ENCODE measurements around the gene CA11. TPM values are rescaled to one million over a fixed set of nuclear protein-coding genes. Genes with fewer than 3 reads are reported as not detected.
"Not testable (repeated sequence)": the region's sequence is repeated elsewhere in the genome, so short reads cannot be mapped to it uniquely, and the experiment has no call there.

The CA11 gene
- total RNA-seq, 8 experiments from 2014 or later, result 18.4 to 62.1 (median 32.0) TPM

- Histone ChIP-seq H3K4me3 (peak within 1 kb of the TSS; percentile 45 to 68 (median 59)), H3K27ac (peak within 1 kb of the TSS; percentile 93 to 95), H3K4me1 (replicated peaks in 1 of 2) (peaks cover 27 to 28% of the 10 kb centered on the region in 2 donors)
- in situ Hi-C loops (cut with MboI; ENCODE audit: low pct_unique_long_range_greater_than_20kb in 2 of 9, low sequenced_read_pairs in 9 of 9, unreplicated experiment in 9 of 9), result loop anchor here in 1 of 9 experiments (25.0 kb wide), 1 partner anchor 325 kb away; the partner anchor contains the start of genes BAX and FTL
- peak; percentile 3 to 12 (median 5) for ATAC-seq (replicated peaks in 6 of 8)
- 0% methylated on average over 1 to 9 of the region's 40 CpGs; no CpG with 5 or more reads in 6 of the 10 experiments for WGBS, 10 experiments
Measured at GRCh38 chr19:48636859-48637448, 9.0 kb downstream of the CA11 start, which contains the start of gene DBP. TSS of gene DBP (minus strand) at chr19:48637379. CDS start at chr19:48636994, 385 bp downstream.

GRCh38 chr19:48635966-48636858 is 9.8 kb downstream of the CA11 start:
- Histone ChIP-seq H3K4me3 (peak overlapping the region; percentile 45 to 68 (median 59)), H3K27ac (peak overlapping the region; percentile 52 to 64), H3K4me1 (replicated peaks in 1 of 2) (peaks cover 34 to 35% of the 10 kb centered on the region in 2 donors)
- in situ Hi-C loops (cut with MboI; ENCODE audit: low pct_unique_long_range_greater_than_20kb in 2 of 9, low sequenced_read_pairs in 9 of 9, unreplicated experiment in 9 of 9), result loop anchor here in 1 of 9 experiments (25.0 kb wide), 1 partner anchor 326 kb away; the partner anchor contains the start of genes BAX and FTL
- 0 to 23% (median 5%) methylated on average over 1 to 11 of the region's 35 CpGs; no CpG with 5 or more reads in 1 of the 10 experiments for WGBS, 10 experiments
- peak in 1 of 8 experiments; percentile 2 for ATAC-seq (replicated peaks in 6 of 8)

GRCh38 chr19:48635263-48635965 is 10.6 kb downstream of the CA11 start:
- peak overlapping the region; percentile 64 to 81 for H3K27ac ChIP-seq
- in situ Hi-C loops (cut with MboI; ENCODE audit: low pct_unique_long_range_greater_than_20kb in 2 of 9, low sequenced_read_pairs in 9 of 9, unreplicated experiment in 9 of 9), result loop anchor here in 1 of 9 experiments (25.0 kb wide), 1 partner anchor 327 kb away; the partner anchor contains the start of genes BAX and FTL

GRCh38 chr19:48634424-48635262 is 11.3 kb downstream of the CA11 start:
- Histone ChIP-seq H3K4me1 (replicated peaks in 1 of 2) (peaks cover 48 to 50% of the 10 kb centered on the region in 2 donors), H3K27ac (peak overlapping the region; percentile 54 to 81), H3K4me3 (peak overlapping the region; percentile 45 to 68 (median 59))
- peak; percentile 5 to 33 (median 13) for ATAC-seq (replicated peaks in 6 of 8)
- 0 to 40% (median 3%) methylated on average over 1 to 8 of the region's 37 CpGs; no CpG with 5 or more reads in 4 of the 10 experiments for WGBS, 10 experiments
- in situ Hi-C loops (cut with MboI; ENCODE audit: low pct_unique_long_range_greater_than_20kb in 2 of 9, low sequenced_read_pairs in 9 of 9, unreplicated experiment in 9 of 9), result loop anchor here in 1 of 9 experiments (25.0 kb wide), 1 partner anchor 328 kb away; the partner anchor contains the start of genes BAX and FTL

More at GRCh38 chr19:48635263-48635965, 10.6 kb downstream of the CA11 start:
- peak in 6 of 8 experiments; percentile 3 to 24 (median 18) for ATAC-seq (replicated peaks in 6 of 8)
- peaks cover 42 to 43% of the 10 kb centered on the region in 2 donors for H3K4me1 ChIP-seq (replicated peaks in 1 of 2)
- H3K4me3 ChIP-seq, result peak overlapping the region; percentile 45 to 68 (median 59)
- 17 to 18% methylated on average over 3 of the region's 67 CpGs; no CpG with 5 or more reads in 8 of the 10 experiments for WGBS, 10 experiments

GRCh38 chr19:48634036-48634342 is 12.0 kb downstream of the CA11 start:
- ATAC-seq (replicated peaks in 6 of 8), result no peak
- Histone ChIP-seq H3K4me3 (peak overlapping the region in 4 of 5 donors; percentile 6 to 60 (median 37)), H3K4me1 (replicated peaks in 1 of 2) (peaks cover 51 to 56% of the 10 kb centered on the region in 2 donors), H3K27ac (peak overlapping the region; percentile 10 to 71)
- in situ Hi-C loops (cut with MboI; ENCODE audit: low pct_unique_long_range_greater_than_20kb in 2 of 9, low sequenced_read_pairs in 9 of 9, unreplicated experiment in 9 of 9), result loop anchor here in 1 of 9 experiments (25.0 kb wide), 1 partner anchor 328 kb away; the partner anchor contains the start of genes BAX and FTL
- 0 to 100% (median 39%) methylated on average over 1 to 7 of the region's 7 CpGs; no CpG with 5 or more reads in 2 of the 10 experiments for WGBS, 10 experiments

GRCh38 chr19:48633148-48634035 is 12.6 kb downstream of the CA11 start:
- no peak for ATAC-seq (replicated peaks in 6 of 8)
- 64 to 100% (median 86%) methylated on average over 3 to 14 of the region's 22 CpGs; no CpG with 5 or more reads in 2 of the 10 experiments for WGBS, 10 experiments
- Histone ChIP-seq H3K27ac (peak overlapping the region in 1 of 2 donors; percentile 71), H3K4me3 (peak overlapping the region in 1 of 5 donors; percentile 60), H3K4me1 (replicated peaks in 1 of 2) (peaks cover 46 to 51% of the 10 kb centered on the region in 2 donors)
- in situ Hi-C loops (cut with MboI; ENCODE audit: low pct_unique_long_range_greater_than_20kb in 2 of 9, low sequenced_read_pairs in 9 of 9, unreplicated experiment in 9 of 9), result loop anchor here in 1 of 9 experiments (25.0 kb wide), 1 partner anchor 329 kb away; the partner anchor contains the start of genes BAX and FTL

GRCh38 chr19:48632692-48633147 is 13.3 kb downstream of the CA11 start:
- ATAC-seq (replicated peaks in 6 of 8), result no peak
- in situ Hi-C loops (cut with MboI; ENCODE audit: low pct_unique_long_range_greater_than_20kb in 2 of 9, low sequenced_read_pairs in 9 of 9, unreplicated experiment in 9 of 9), result loop anchor here in 1 of 9 experiments (25.0 kb wide), 1 partner anchor 330 kb away; the partner anchor contains the start of genes BAX and FTL
- Histone ChIP-seq H3K4me3 (no peak overlapping the region), H3K4me1 (replicated peaks in 1 of 2) (peaks cover 45 to 50% of the 10 kb centered on the region in 2 donors), H3K27ac (no peak overlapping the region)

GRCh38 chr19:48632286-48632685 is 13.7 kb downstream of the CA11 start:
- H3K4me1 ChIP-seq (replicated peaks in 1 of 2), result peaks cover 45 to 50% of the 10 kb centered on the region in 2 donors
- not testable (repeated sequence) for ATAC-seq (replicated peaks in 6 of 8); H3K4me3 ChIP-seq; H3K27ac ChIP-seq
- in situ Hi-C loops (cut with MboI; ENCODE audit: low pct_unique_long_range_greater_than_20kb in 2 of 9, low sequenced_read_pairs in 9 of 9, unreplicated experiment in 9 of 9), result loop anchor here in 1 of 9 experiments (25.0 kb wide), 1 partner anchor 330 kb away; the partner anchor contains the start of genes BAX and FTL
- 83 to 100% (median 93%) methylated on average over 2 to 8 of the region's 11 CpGs; no CpG with 5 or more reads in 6 of the 10 experiments for WGBS, 10 experiments

GRCh38 chr19:48631225-48631624 is 14.8 kb downstream of the CA11 start:
- no peak overlapping the region for H3K4me3 ChIP-seq
- peak overlapping the region; percentile 78 to 82 for H3K27ac ChIP-seq
- H3K4me1 ChIP-seq (replicated peaks in 1 of 2), result peaks cover 45 to 50% of the 10 kb centered on the region in 2 donors
- in situ Hi-C loops (cut with MboI; ENCODE audit: low pct_unique_long_range_greater_than_20kb in 2 of 9, low sequenced_read_pairs in 9 of 9, unreplicated experiment in 9 of 9), result loop anchor here in 1 of 9 experiments (25.0 kb wide), 1 partner anchor 331 kb away; the partner anchor contains the start of genes BAX and FTL
- WGBS, 10 experiments, result 0 to 67% methylated on average over 1 of the region's 3 CpGs; no CpG with 5 or more reads in 8 of the 10 experiments
- ATAC-seq (replicated peaks in 6 of 8), result peak in 2 of 8 experiments; percentile 5 to 9

GRCh38 chr19:48630296-48631063 is 15.5 kb downstream of the CA11 start:
- Histone ChIP-seq H3K4me3 (peak overlapping the region in 1 of 5 donors; percentile 11), H3K27ac (peak overlapping the region; percentile 78 to 82), H3K4me1 (replicated peaks in 1 of 2) (peaks cover 45 to 50% of the 10 kb centered on the region in 2 donors)
- WGBS, 10 experiments, result 0 to 41% (median 17%) methylated on average over 1 to 11 of the region's 47 CpGs; no CpG with 5 or more reads in 5 of the 10 experiments
- peak; percentile 1 to 27 (median 11) for ATAC-seq (replicated peaks in 6 of 8)
- in situ Hi-C loops (cut with MboI; ENCODE audit: low pct_unique_long_range_greater_than_20kb in 2 of 9, low sequenced_read_pairs in 9 of 9, unreplicated experiment in 9 of 9), result loop anchor here in 1 of 9 experiments (25.0 kb wide), 1 partner anchor 332 kb away; the partner anchor contains the start of genes BAX and FTL
